ENCODE results near the gene CPLX4. TPM values are rescaled to one million over a fixed set of nuclear protein-coding genes. Genes with fewer than 3 reads are reported as not detected.

The CPLX4 gene
- polyA plus RNA-seq, 1 donor (not counting 4 experiments of a cell fraction or from before 2014, with no cell fraction given): not detected

GRCh38 chr18:59308938-59309260 is 9.6 kb downstream of the CPLX4 start:
- Histone ChIP-seq H3K9ac (ENCODE audit: control insufficient read depth, extremely low read depth, insufficient read depth, low read length) (no peak overlapping the region), H3K27ac (ENCODE audit: control insufficient read depth, insufficient read depth, low read length) (no peak overlapping the region), H3K4me3 (ENCODE audit: control insufficient read depth in 2 of 3, extremely low read depth in 1 of 3, insufficient read depth in 2 of 3, low read depth in 1 of 3, low read length in 3 of 3) (peak overlapping the region; percentile 4 to 38 (median 36)), H4K20me1 (ENCODE audit: control insufficient read depth, extremely low read depth, insufficient read depth, low read length) (no peaks in the 10 kb centered on the region), H3K9me1 (ENCODE audit: control insufficient read depth, extremely low read depth, insufficient read depth, low read length) (no peaks in the 10 kb centered on the region), H3K36me3 (ENCODE audit: control insufficient read depth in 2 of 2, extremely low read depth in 1 of 2, insufficient read depth in 2 of 2, low read length in 2 of 2) (no peaks in the 10 kb centered on the region), H3K79me2 (ENCODE audit: control insufficient read depth, insufficient read depth, low read length) (no peaks in the 10 kb centered on the region), H2AFZ (ENCODE audit: control insufficient read depth, low read length) (peak overlapping the region; percentile 69), H3K9me3 (ENCODE audit: control insufficient read depth, low read depth, low read length) (no peaks in the 10 kb centered on the region), H3K4me1 (ENCODE audit: control insufficient read depth, extremely low read depth, insufficient read depth, low read length) (no peaks in the 10 kb centered on the region), H3K27me3 (ENCODE audit: control insufficient read depth, extremely low read depth, insufficient read depth, low read length) (peaks cover 15% of the 10 kb centered on the region), H3K4me2 (ENCODE audit: control insufficient read depth, extremely low read depth, insufficient read depth, low read depth, low read length) (peak overlapping the region; percentile 74)
- dilution Hi-C loops (cut with MboI; ENCODE audit: extremely low pct_ligation_motif_present, low sequenced_read_pairs): no loop called here
- DNase-seq (ENCODE audit: low read depth, low spot score): no peak
- TF ChIP-seq CTCF (optimal IDR thresholded peaks at IDR 0.05 in 1 of 3, IDR thresholded peaks at IDR 0.05 in 1 of 3, conservative IDR thresholded peaks at IDR 0.05 in 1 of 3; ENCODE audit: extremely low read depth in 1 of 3, insufficient read depth in 2 of 3, low read length in 3 of 3) (no peak), EZH2 (IDR thresholded peaks at IDR 0.05; ENCODE audit: low read length) (peak; percentile 59)
- FAIRE-seq: no peak

- Histone ChIP-seq H3K4me2 (ENCODE audit: control insufficient read depth, extremely low read depth, insufficient read depth, low read depth, low read length) (peak overlapping the region; percentile 74), H3K9me3 (ENCODE audit: control insufficient read depth, low read depth, low read length) (no peaks in the 10 kb centered on the region), H3K4me1 (ENCODE audit: control insufficient read depth, extremely low read depth, insufficient read depth, low read length) (no peaks in the 10 kb centered on the region), H3K27me3 (ENCODE audit: control insufficient read depth, extremely low read depth, insufficient read depth, low read length) (peaks cover 15% of the 10 kb centered on the region), H3K27ac (ENCODE audit: control insufficient read depth, insufficient read depth, low read length) (no peak overlapping the region), H3K4me3 (ENCODE audit: control insufficient read depth in 2 of 3, extremely low read depth in 1 of 3, insufficient read depth in 2 of 3, low read depth in 1 of 3, low read length in 3 of 3) (peak overlapping the region; percentile 4 to 38 (median 36)), H2AFZ (ENCODE audit: control insufficient read depth, low read length) (peak overlapping the region; percentile 69), H3K9me1 (ENCODE audit: control insufficient read depth, extremely low read depth, insufficient read depth, low read length) (no peaks in the 10 kb centered on the region), H3K9ac (ENCODE audit: control insufficient read depth, extremely low read depth, insufficient read depth, low read length) (no peak overlapping the region), H3K36me3 (ENCODE audit: control insufficient read depth in 2 of 2, extremely low read depth in 1 of 2, insufficient read depth in 2 of 2, low read length in 2 of 2) (no peaks in the 10 kb centered on the region), H3K79me2 (ENCODE audit: control insufficient read depth, insufficient read depth, low read length) (no peaks in the 10 kb centered on the region), H4K20me1 (ENCODE audit: control insufficient read depth, extremely low read depth, insufficient read depth, low read length) (no peaks in the 10 kb centered on the region)
- DNase-seq (ENCODE audit: low read depth, low spot score) (no peak), FAIRE-seq (no peak)
- dilution Hi-C loops (cut with MboI; ENCODE audit: extremely low pct_ligation_motif_present, low sequenced_read_pairs): no loop called here
- TF ChIP-seq EZH2 (IDR thresholded peaks at IDR 0.05; ENCODE audit: low read length) (no peak), CTCF (optimal IDR thresholded peaks at IDR 0.05 in 1 of 3, IDR thresholded peaks at IDR 0.05 in 1 of 3, conservative IDR thresholded peaks at IDR 0.05 in 1 of 3; ENCODE audit: extremely low read depth in 1 of 3, insufficient read depth in 2 of 3, low read length in 3 of 3) (peak in 2 of 3 experiments; percentile 78 to 86)
Measured at GRCh38 chr18:59308248-59308937, 10.1 kb downstream of the CPLX4 start.

Data from keratinocyte (primary cell).